ENCODE results near the gene COL6A2. TPM values are rescaled to one million over a fixed set of nuclear protein-coding genes. Genes with fewer than 3 reads are reported as not detected.

COL6A2 gene
- polyA plus RNA-seq, 1 donor: 161 TPM

GRCh38 chr21:46113497-46114176 is 15.7 kb downstream of the COL6A2 start:
- no peak for DNase-seq

GRCh38 chr21:46114963-46115362 is 17.1 kb downstream of the COL6A2 start:
- no peak for DNase-seq

- no peak for DNase-seq
These were observed 17.7 kb downstream of the COL6A2 start for GRCh38 chr21:46115441-46116188.

- DNase-seq: no peak
These were observed 18.4 kb downstream of the COL6A2 start for GRCh38 chr21:46116189-46116775.

- no peak for DNase-seq
These were observed 19.1 kb downstream of the COL6A2 start for GRCh38 chr21:46116776-46117585.

- no peak for DNase-seq
These were observed 19.8 kb downstream of the COL6A2 start for GRCh38 chr21:46117586-46118315.

- DNase-seq: no peak
These were observed 20.6 kb downstream of the COL6A2 start for GRCh38 chr21:46118316-46119143.

GRCh38 chr21:46119144-46119636 is 21.3 kb downstream of the COL6A2 start:
- DNase-seq: no peak

- DNase-seq: no peak
These were observed 21.8 kb downstream of the COL6A2 start for GRCh38 chr21:46119637-46120271.

GRCh38 chr21:46120301-46121285 is 22.7 kb downstream of the COL6A2 start:
- no peak for DNase-seq

- DNase-seq: no peak
These were observed 23.6 kb downstream of the COL6A2 start for GRCh38 chr21:46121286-46122221.

- no peak for DNase-seq
These were observed 24.3 kb downstream of the COL6A2 start for GRCh38 chr21:46122237-46122671.

GRCh38 chr21:46122758-46123683 is 25.1 kb downstream of the COL6A2 start:
- DNase-seq: no peak

- DNase-seq: no peak
These were observed 26.4 kb downstream of the COL6A2 start for GRCh38 chr21:46124083-46124925.
